PC-9 (cell line): Measurements from ENCODE around the gene OR10AG1.

ENCODE experiments used
- EZH2 ChIP-seq: fragments of 200-600 bp; sonication (generic); IDR thresholded peaks from 2 replicates; pipeline ENCODE4 v1.8.0; 2017; ENCODE audit warnings: antibody characterized with exemption, low read depth
- TF ChIP-seq, protein P1 (sequence below): fragments of 200-600 bp; sonication (generic); conservative IDR thresholded peaks from 2 replicates; pipeline ENCODE4 v1.6.1; 2017; ENCODE audit warnings: mixed run types, antibody characterized with exemption, mild to moderate bottlenecking, moderate library complexity

GRCh38 chr11:55994525-55994924, 24.8 kb upstream of the OR10AG1 start, which contains the start of gene OR5F1:
- TF ChIP-seq EZH2 = no peak
- TF ChIP-seq, protein P1, sequence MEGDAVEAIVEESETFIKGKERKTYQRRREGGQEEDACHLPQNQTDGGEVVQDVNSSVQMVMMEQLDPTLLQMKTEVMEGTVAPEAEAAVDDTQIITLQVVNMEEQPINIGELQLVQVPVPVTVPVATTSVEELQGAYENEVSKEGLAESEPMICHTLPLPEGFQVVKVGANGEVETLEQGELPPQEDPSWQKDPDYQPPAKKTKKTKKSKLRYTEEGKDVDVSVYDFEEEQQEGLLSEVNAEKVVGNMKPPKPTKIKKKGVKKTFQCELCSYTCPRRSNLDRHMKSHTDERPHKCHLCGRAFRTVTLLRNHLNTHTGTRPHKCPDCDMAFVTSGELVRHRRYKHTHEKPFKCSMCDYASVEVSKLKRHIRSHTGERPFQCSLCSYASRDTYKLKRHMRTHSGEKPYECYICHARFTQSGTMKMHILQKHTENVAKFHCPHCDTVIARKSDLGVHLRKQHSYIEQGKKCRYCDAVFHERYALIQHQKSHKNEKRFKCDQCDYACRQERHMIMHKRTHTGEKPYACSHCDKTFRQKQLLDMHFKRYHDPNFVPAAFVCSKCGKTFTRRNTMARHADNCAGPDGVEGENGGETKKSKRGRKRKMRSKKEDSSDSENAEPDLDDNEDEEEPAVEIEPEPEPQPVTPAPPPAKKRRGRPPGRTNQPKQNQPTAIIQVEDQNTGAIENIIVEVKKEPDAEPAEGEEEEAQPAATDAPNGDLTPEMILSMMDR = no peak
